Loucy (cell line): Measurements from ENCODE around the gene GDPD5.

Experiments used
- H2AFZ ChIP-seq: fragments of 200-600 bp; sonication (generic); 2 replicates; pipeline ENCODE4 v1.6.0; 2016; ENCODE audit warnings: antibody characterized with exemption, mild to moderate bottlenecking, low read length, moderate library complexity
- H3F3A ChIP-seq: fragments of 200-600 bp; 2 replicates; pipeline ENCODE4 v1.6.0; 2016; ENCODE audit warnings: antibody characterized with exemption, low read depth, mild to moderate bottlenecking
- H3K27me3 ChIP-seq: fragments of 200-600 bp; sonication (generic); 2 replicates; pipeline ENCODE4 v1.6.1; 2014; ENCODE audit warnings: low read length, mild to moderate bottlenecking; ENCODE audit not compliant: insufficient read depth, poor library complexity, severe bottlenecking
- H3K36me3 ChIP-seq: fragments of 200-600 bp; sonication (generic); 2 replicates; pipeline ENCODE4 v1.6.1; 2016; ENCODE audit warnings: low read length; ENCODE audit not compliant: insufficient read depth
- H3K4me1 ChIP-seq: fragments of 200-600 bp; sonication (generic); 2 replicates; pipeline ENCODE4 v1.5.1; 2014; ENCODE audit warnings: low read length, mild to moderate bottlenecking; ENCODE audit not compliant: insufficient read depth, poor library complexity, severe bottlenecking
- H3K4me2 ChIP-seq: fragments of 200-600 bp; sonication (generic); 2 replicates; pipeline ENCODE4 v1.6.0; 2014; ENCODE audit warnings: antibody characterized with exemption, low read length, low read depth, mild to moderate bottlenecking; ENCODE audit not compliant: poor library complexity, severe bottlenecking
- H3K4me3 ChIP-seq: fragments of 200-600 bp; sonication (generic); 2 replicates; pipeline ENCODE4 v1.5.1; 2014; ENCODE audit warnings: low read length, mild to moderate bottlenecking, mixed read lengths; ENCODE audit not compliant: poor library complexity, severe bottlenecking
- H3K79me2 ChIP-seq: fragments of 200-600 bp; sonication (generic); 2 replicates; pipeline ENCODE4 v1.6.1; 2014; ENCODE audit warnings: low read length; ENCODE audit not compliant: insufficient read depth
- H3K9ac ChIP-seq: fragments of 200-600 bp; sonication (generic); 2 replicates; pipeline ENCODE4 v1.6.0; 2014; ENCODE audit warnings: mild to moderate bottlenecking, low read depth, low read length, moderate library complexity; ENCODE audit not compliant: poor library complexity, severe bottlenecking
- H3K9me2 ChIP-seq: fragments of 200-600 bp; sonication (generic); replicated peaks from 2 replicates; pipeline ENCODE4 v1.6.1; 2016; ENCODE audit warnings: low read depth, low read length, mixed read lengths
- H3K9me3 ChIP-seq: fragments of 200-600 bp; sonication (generic); 2 replicates; pipeline ENCODE4 v1.6.1; 2014; ENCODE audit warnings: mild to moderate bottlenecking, antibody characterized with exemption, low read length, low read depth; ENCODE audit not compliant: insufficient read depth
- H4K20me1 ChIP-seq: fragments of 200-600 bp; sonication (generic); 2 replicates; pipeline ENCODE4 v1.6.0; 2014; ENCODE audit warnings: antibody characterized with exemption, low read length, mild to moderate bottlenecking; ENCODE audit not compliant: insufficient read depth, poor library complexity, severe bottlenecking
- CTCF ChIP-seq: fragments of 200-600 bp; sonication (generic); conservative IDR thresholded peaks from 2 replicates; pipeline ENCODE4 v1.5.1; 2014; ENCODE audit warnings: mild to moderate bottlenecking, antibody characterized with exemption, low read length
- EZH2phosphoT487 ChIP-seq: fragments of 200-600 bp; IDR thresholded peaks from 2 replicates; pipeline ENCODE4 v1.6.1; 2018; ENCODE audit warnings: antibody characterized with exemption, mild to moderate bottlenecking, moderate library complexity, borderline replicate concordance

Gene GDPD5

DNA sequence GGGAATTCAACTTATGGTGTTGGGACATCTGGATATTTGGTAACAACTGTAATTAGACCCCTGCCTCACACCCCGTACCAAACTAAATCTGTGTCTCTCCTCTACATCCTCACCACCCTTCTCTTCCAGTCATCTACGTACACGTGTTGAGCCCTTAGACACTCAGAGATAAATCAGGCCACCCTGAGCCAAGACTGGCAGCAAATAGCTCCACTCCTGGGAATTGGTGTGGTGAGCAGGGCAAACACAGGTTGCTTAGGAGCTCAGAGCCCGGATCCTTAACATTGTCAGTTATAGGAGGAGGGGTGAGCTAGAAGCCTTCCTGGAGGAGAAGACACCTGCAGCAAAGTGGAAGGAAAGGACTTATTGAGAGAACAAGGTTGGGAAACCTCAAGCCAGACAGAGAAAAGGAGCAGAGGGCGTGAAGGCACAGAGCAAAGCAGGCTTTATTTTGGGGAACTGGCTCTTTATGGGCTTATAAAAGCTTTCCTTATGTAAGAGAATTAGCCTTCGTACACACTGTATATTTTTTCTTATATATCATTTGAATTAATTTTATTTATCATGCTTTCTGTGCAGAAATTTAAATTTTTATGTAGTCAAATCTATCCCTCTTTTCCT lies 55.8 kb downstream of the GDPD5 start:
- no peak overlapping the region for H3K9ac ChIP-seq
- H3K79me2 ChIP-seq, result no peaks in the 10 kb centered on the region
- H4K20me1 ChIP-seq, result no peaks in the 10 kb centered on the region
- H3K9me3 ChIP-seq, result no peaks in the 10 kb centered on the region
- no peaks in the 10 kb centered on the region for H3F3A ChIP-seq
- no peaks in the 10 kb centered on the region for H3K9me2 ChIP-seq
- no peaks in the 10 kb centered on the region for H3K27me3 ChIP-seq
- H3K4me1 ChIP-seq, result peaks cover 16% of the 10 kb centered on the region
- H3K4me2 ChIP-seq, result no peak overlapping the region
- H3K36me3 ChIP-seq, result no peaks in the 10 kb centered on the region
- H2AFZ ChIP-seq, result no peak overlapping the region
- TF ChIP-seq CTCF (no peak), EZH2phosphoT487 (no peak)
- no peak overlapping the region for H3K4me3 ChIP-seq

- TF ChIP-seq EZH2phosphoT487 (no peak), CTCF (no peak)
- Histone ChIP-seq H3K9me2 (no peaks in the 10 kb centered on the region), H3K4me1 (peaks cover 6% of the 10 kb centered on the region), H3K9me3 (no peaks in the 10 kb centered on the region), H4K20me1 (no peaks in the 10 kb centered on the region), H3K36me3 (no peaks in the 10 kb centered on the region), H3K79me2 (no peaks in the 10 kb centered on the region), H3K9ac (no peak overlapping the region), H3K4me2 (no peak overlapping the region), H3K4me3 (no peak overlapping the region), H2AFZ (no peak overlapping the region), H3K27me3 (no peaks in the 10 kb centered on the region), H3F3A (no peaks in the 10 kb centered on the region)
These were observed 57.0 kb downstream of the GDPD5 start for GRCh38 chr11:75468534-75469340.

GRCh38 chr11:75467881-75468280 lies 57.9 kb downstream of the GDPD5 start:
- Histone ChIP-seq H3K4me3 (no peak overlapping the region), H3K79me2 (no peaks in the 10 kb centered on the region), H3K9ac (no peak overlapping the region), H3K27me3 (no peaks in the 10 kb centered on the region), H3K9me2 (no peaks in the 10 kb centered on the region), H4K20me1 (no peaks in the 10 kb centered on the region), H3F3A (no peaks in the 10 kb centered on the region), H3K4me2 (no peak overlapping the region), H2AFZ (no peak overlapping the region), H3K9me3 (no peaks in the 10 kb centered on the region), H3K4me1 (peaks cover 6% of the 10 kb centered on the region), H3K36me3 (no peaks in the 10 kb centered on the region)
- TF ChIP-seq EZH2phosphoT487, result no peak
- TF ChIP-seq CTCF, result no peak
